NCI-H128 (cell line): ENCODE measurements around the gene UBQLN1.

Source experiments
- DNase-seq: peaks from one replicate; lab custom pipeline; 2025; ENCODE audit not compliant: unreplicated experiment; lab: John Stamatoyannopoulos, UW

Gene UBQLN1

DNA sequence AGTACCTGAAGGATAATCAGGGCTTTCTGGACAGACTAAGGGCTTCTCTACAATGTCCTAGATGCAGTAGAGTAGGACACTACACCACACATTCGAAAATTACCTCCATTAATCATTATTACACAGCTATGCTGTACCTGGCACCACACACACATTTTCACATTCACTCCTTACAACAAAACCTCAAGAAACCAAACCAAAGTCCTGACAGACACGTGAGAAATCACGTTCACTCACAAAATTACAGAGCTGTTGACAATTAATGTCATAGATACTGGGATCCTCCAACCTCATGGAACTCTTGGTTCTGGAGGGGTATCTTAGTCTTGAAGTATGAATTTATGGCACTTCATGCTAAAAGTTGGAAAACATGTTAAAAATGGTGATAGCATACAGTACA lies 16.3 kb downstream of the UBQLN1 start:
- DNase-seq: no peak

DNA sequence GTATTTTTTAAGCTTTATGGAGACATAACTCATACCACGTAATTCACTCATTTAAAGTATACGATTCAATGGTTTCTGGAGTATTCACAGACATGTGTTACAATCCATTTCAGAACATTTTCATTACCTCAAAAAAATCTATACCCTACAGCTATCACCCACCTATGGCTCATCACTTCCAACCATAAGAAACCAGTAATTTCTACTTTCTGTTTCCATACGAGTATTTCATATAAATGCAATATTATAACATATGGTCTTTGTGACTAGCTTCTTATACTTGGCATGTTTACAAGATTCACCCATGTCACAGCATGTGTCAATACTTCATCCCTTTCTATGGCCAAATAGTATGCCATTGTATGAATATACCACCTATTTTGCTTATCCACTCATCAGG lies 18.8 kb downstream of the UBQLN1 start:
- no peak for DNase-seq

DNA sequence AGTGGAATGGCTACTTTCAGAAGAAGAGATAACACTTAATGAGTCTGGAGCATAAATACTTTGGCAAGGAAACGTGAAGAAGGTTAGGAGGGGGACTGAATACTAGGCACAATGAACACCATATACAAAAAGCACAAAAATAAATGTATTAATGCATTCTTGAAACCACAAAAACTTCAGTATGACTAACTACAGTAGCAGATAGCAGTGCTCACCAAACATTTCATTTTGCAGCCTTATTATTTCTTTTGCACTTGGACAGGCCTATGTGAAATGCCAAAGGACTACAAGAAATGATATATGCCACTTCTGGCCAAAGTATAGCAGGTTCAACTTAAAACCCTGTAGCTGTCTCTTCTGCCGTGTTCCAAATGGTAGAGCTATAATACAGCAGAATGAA lies 26.3 kb downstream of the UBQLN1 start:
- DNase-seq: no peak

DNA sequence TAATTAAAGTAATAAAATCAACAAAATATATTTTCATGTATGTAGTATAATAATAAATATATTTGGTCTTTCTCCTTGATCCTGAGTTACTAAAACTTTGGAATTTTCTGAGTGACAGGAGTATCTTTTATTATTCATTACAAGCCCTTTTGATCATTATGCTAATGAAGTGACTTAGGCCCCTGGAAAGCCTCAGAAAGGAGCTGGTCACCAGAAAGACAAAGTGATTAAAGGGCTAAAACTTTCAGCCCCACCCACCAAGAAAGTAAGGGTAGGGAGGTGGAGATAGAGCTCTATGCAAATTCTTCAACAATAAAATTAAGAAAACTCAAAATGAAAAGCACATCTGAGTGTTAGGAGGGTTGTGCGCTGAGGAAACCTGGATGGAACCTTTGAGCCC lies 27.5 kb downstream of the UBQLN1 start:
- DNase-seq: no peak

DNA sequence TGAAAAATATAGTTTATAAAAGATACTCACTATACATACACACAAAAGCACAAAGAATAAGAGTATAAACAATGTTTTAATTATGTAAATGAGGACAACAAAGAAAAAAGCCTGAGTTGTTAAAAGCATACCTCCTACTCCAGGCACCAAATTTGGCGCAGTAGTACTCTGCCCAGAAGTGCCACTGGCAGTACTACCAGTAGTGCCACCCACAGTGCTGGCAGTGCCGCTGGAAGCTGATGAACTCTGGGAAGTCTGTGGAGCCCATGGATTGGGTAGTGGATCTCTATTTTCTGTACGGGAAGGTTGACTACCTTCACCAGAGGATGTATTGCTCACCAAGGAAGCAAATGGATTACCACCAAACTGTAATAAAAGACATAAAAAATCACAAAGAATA lies 30.2 kb downstream of the UBQLN1 start:
- DNase-seq: no peak

DNA sequence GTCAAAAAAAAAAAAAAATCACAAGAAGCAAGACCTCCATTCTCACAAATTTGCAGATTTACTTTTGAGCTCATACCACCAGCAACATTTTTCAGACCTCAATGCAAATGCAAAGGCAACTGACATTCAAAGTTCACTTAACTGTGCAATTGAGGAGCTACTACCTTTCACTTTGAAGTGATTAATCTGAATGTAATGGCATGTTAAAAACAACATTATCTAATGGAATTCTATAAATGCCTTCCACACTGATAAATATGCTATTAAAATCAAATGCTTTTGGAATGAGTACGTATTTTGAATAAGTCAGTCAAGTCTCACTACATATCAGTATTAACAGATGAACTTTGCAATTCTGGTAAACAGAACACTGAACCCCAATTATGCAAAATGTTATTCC lies 32.3 kb downstream of the UBQLN1 start:
- DNase-seq: no peak

DNA sequence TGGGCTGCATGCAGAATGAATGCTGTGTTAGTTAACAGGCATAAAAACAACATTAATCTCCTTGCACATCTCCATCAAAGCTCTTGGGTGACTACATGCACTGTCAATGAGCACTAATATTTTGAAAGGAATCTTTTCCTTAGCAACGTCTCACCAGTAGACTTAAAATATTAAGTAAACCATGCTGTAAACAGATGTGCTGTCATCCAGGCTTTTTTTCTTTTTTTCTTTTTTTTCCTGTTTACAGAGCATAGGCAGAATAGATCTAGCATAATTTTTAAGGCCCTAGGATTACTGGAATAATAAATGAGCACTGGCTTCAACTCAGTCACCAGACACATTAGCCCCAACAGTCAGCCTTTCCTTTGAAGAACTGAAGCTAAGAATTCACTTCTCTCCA lies 36.3 kb downstream of the UBQLN1 start:
- DNase-seq: no peak

DNA sequence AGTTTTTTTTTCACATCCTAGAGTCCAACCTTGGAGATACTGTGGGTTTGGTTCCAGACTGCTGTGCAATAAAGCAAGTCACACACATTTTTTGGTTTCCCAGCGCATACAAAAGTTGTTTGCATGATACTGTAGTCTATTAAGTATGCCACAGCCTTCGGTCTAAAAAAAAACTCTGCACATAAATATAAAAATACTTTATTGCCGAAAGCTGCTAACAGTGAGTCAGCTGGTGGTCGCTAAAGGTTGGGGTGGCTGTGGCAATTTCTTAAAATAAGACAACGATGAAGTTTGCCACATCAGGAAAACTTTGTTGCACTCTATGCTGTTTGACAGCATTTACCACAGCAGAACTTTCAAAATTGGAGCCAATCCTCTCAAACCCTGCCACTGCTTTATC lies 37.4 kb downstream of the UBQLN1 start:
- DNase-seq: no peak

DNA sequence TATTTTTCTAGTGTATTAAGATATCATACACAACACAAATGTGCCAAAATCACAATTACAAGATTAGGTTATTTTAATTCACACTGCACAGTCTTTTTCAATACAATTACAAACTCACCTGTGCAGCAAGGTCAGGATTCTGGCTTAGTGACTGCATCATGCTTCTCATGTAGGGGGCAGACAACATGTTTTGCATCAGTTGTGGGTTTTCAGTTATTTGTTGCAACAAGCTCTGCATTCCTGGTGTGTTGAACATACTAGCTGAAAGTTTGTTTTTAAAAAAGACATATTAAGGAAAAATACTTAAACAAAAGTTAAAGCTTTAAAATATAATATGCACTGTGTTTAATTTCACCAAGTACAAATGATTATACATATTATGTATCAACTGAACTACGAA lies 38.7 kb downstream of the UBQLN1 start:
- DNase-seq: no peak

DNA sequence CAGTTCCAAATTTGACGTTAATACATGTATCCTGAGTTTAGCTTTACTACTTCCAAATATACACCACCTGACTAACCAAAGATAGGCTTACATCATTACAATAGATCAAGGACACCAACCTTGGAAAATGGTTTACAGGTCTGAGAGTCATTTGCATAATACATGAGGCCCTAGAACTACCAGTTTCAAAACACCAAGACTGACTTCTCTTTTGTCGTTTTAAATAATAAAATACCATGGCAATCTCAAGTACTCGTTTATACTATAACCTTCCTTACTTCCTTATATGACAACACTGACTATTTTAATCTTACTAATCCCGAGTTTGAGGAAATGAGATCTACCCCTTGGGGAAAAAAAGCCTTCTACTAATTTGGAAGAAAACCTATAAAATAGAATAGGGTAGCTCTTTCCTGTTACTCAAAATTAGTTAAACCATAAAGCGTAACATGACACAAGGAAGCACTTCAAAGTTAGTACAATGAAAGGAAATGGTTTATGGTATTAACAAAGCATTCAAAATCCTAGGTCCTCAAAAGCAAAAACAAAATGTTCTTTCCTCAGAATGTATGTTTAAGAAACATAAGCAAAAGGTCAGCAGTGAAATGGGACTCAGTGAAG lies 42.1 kb downstream of the UBQLN1 start:
- DNase-seq: no peak

DNA sequence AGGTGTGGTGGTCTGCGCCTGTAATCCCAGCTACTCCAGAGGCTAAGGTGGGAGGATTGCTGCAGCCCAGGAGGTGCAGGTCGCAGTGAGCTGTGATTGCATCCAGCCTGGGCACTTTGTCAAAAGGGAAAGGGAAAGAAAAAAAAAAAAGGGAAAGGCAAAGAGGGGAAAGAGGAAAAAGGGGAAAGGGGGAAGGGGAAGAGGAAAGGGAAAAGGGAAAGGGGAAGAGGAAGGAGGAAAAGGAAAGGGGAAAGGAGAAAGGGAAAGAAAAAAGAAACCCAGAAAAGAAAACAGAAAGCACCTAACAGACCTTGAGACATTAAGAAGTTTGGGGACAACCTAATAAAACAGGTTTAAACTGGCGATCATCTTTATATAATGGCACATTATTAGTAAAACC lies 44.8 kb downstream of the UBQLN1 start:
- no peak for DNase-seq

DNA sequence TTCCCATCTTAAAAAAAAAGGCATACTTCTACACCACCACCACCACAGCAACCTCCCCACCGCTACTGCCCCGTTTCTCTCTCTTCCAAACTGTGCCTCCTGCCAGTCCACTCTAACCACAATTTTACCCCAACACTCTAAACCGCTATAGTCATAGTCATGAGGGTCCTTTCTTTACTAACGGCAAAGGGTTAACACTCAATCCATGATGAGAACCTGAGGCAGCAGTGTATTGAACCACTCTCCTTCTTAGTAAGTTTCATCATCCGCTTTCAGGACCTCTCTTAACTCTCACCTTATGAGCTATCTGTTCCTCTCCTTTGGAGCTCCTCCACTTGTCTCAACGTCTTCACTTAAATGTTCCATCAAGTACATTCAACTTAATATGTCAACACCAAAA lies 50.8 kb downstream of the UBQLN1 start:
- no peak for DNase-seq

DNA sequence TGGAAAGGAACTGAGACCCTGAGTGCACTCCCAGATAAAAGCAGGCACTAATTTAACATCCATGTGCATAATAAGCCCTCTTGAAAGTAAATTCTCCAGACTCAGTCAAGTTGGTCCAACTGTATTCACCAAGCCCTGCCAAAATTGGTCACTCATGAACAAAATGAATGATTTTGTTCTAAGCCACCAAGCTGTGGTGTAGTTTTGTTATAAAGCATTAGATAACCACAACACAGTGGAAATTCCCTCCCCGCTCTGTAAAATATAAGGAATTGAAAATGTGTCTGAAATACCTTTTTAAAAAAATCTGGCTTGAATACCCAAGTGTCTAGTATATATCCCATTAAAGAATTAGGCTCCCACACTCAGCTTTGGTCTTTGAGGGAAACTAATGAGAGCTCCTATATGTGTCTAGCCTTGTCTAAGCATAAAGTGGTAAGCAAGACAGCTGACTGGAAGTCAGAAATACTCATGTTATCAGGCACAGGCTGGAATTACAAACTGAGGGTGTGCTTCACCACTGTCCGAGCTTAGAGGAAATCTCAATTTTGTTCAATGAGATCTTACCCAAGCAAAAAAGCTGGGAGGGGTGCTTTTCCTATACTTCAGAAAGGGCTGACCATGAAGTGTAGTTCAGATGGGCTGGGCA lies 51.6 kb downstream of the UBQLN1 start:
- no peak for DNase-seq

DNA sequence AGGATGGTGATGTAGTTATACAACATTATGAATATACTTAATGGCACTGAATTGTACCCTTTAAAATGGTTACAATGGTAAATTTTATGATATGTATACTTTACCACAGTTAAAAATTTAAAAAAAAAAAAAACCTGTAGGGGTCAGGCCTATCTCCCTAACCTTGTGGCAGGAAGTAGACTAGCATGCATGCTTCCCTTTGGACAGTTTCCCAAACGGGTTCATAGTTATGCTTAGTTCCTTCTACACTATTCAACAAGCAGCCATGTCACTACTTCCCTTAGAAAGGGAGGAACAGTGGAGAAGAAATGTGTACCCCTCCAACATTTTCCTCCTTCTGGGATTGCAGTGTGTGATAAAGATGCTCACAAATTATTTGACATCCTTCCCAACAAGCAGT lies 52.3 kb downstream of the UBQLN1 start:
- DNase-seq: no peak

DNA sequence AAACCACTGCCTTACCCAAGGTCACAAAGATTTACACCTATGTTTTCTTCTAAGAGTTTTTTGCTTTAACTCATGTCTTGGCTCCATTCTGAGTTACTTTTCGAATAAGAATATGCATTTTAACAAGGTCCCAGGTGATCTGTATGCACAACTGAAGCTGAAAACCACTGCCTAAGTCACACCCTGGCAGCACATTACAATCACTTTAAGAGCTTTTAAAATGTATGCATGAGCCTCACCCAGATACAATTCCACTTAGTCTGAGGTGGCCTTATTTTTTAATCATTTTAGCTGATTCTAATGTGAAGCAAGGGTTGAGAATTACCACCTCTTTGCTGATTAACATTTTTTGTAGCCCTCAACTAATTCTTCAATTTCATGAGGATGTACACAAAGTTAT lies 55.3 kb downstream of the UBQLN1 start:
- no peak for DNase-seq

DNA sequence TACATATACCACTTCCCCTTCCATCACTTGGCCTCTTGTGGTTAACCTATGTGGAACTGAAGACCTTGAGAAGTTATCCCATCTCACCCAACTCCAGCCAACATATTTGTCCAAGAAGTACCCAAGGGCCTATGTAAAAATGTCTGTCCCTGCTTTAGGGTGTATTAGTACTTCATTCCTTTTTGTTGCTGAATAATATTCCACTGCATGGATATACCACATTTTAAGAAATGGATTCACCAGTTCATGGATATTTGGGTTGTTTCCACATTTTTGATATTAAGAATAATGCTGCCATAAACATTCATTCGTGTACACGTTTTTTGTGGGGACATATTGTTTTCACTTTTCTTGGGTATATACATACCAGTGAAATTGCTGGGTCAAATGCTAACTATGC lies 56.2 kb downstream of the UBQLN1 start:
- no peak for DNase-seq

DNA sequence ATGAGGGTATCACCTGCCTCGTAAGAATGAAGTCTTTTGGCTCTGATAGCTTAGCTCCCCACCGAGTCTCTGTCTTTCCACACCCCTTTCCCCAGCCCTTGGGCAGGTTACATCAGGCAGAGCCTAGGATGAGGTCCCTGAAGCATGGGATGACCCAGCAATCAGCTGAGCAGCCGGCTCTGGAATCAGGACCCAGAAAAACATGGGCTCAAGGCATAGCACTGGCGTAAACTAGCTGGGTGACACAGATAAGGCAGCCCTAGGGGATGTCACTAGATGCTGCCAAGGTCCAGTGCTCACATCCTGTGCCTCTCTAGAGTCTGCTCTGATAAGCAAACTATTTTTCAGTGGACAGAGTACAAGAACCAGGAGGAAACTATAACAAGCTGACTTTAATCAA lies 58.2 kb downstream of the UBQLN1 start:
- DNase-seq: no peak

DNA sequence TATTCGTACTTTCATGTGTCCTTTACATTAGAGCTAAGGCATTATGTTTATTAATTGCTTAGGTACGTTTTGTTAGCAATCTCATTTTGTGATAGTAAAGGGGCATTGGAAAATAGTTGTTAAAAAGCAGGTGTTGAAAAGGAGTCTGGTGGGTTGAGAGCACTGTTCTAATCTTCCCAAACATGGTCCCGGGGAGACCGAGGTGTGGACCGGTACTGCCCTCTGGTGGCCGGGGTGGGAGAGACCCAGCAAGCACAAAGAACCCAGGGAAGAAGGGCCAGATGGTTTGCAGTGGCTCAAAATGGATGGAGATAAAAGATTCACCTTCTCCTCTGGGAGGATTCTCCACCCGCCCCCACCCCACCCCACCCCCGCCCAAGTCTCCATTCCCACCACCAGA lies 58.7 kb downstream of the UBQLN1 start:
- no peak for DNase-seq

DNA sequence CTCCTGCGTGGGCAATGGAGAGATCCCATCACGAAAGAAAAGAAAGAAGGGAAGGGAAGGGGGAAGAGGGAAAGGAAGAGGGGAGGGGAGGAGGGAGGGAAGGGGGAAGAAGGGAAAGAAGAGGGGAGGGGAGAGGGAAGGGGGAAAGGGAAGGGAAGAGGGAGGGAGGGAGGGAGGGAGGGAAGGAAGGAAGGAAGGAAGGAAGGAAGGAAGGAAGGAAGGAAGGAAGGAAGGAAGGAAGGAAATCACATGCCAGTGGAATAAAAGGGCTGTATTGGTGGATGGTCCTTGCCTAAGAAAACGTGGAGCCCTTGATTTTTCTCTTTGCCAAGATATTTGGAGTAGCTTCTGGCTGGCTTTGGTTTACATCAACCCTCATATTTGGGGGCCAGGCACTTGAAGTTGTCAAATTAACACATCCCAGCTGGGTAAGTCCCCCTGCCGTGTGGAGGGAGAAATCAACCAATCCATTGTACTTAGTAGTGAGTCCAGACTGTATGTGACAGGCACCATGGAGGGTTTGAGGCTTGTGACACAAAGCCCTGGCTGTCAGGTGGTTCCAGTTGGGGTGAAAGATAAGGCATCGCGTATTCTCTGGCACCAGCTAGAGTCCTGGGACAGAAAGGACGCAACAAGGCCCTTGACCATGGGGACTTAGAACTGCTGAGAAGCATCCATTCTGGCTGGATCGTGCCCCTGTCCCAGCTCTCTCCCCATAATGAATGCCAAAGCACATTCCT lies 61.1 kb downstream of the UBQLN1 start:
- no peak for DNase-seq

DNA sequence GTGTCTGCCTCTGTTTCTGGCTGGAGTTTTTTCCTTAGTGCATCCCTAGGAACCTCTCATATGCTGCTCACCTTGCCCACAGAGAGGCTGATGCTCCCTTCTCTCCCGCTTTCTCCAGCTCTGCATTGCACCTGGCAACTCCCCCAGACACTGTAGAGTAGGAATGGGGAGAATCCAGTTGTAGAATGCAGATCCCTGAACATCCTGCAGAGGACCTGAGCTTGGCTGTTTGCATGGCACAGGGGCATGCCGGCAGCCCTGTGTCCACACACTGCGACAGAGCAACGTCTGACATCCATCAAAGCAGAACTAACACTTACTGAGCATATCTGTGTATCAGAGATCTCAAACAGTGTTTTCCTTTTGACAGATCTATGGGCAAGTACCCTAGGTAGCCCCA lies 65.0 kb downstream of the UBQLN1 start:
- no peak for DNase-seq

DNA sequence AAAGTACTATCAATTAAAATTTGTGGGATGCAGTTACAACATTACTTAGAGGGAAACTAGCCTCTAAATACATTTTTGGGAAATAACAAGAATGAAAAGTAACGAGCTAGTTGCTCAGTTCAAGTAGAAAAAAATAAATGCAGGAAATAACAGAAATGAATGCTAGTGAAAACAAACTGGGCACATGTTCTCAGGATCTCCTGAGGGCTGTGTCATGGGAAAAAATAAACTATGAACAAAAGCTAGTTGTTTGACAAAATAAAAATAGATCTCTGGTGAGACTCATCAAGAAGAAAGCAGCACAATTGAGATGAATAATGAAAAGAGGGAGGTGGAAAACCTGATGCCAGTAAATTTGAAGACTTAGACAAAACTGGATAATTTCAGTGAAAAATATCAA lies 68.5 kb downstream of the UBQLN1 start:
- DNase-seq: no peak

DNA sequence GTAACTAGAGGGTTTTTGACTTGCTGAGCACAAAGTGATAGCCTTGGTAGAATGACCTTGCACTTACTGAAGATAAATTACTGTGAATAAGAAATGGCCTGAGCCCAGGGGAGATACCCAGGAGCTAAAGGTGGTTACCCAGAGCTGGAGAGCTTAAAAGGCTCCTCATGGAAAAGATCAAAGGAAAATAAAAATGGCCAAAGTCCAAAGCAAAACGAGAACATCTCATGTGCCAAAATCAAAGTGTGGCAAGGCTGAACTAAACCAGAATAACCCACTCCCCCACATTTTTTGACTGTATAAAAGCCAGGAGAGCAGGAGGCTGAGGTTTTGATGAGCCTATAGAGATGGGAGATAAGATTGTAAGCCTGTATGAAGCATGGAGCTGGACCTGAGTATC lies 70.4 kb downstream of the UBQLN1 start:
- DNase-seq: no peak

DNA sequence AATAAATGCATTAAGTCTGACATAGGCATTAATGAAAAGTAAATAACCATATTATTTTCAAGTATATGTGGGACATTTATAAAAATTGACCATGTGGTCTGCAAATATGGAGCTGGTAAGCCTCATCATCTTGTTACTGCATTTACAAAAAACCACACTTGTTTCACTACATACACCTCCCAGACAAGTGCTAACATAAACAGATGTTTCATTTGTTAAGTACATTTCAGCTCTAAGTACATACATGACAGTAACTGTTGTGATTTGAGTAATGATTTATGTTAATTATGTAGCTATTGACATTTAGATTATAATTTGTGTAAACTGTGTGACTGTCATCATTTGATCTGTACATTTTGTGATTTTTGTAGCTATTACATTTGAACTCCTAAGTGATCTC lies 70.9 kb downstream of the UBQLN1 start:
- no peak for DNase-seq
